ENCODE measurements around the gene SPOCK3. TPM values are rescaled to one million over a fixed set of nuclear protein-coding genes. Genes with fewer than 3 reads are reported as not detected.

SPOCK3 gene
- total and polyA plus RNA-seq, 2 donors (not counting 3 experiments of a cell fraction or from before 2014, with no cell fraction given) = 0.10 TPM; not detected in 1

DNA sequence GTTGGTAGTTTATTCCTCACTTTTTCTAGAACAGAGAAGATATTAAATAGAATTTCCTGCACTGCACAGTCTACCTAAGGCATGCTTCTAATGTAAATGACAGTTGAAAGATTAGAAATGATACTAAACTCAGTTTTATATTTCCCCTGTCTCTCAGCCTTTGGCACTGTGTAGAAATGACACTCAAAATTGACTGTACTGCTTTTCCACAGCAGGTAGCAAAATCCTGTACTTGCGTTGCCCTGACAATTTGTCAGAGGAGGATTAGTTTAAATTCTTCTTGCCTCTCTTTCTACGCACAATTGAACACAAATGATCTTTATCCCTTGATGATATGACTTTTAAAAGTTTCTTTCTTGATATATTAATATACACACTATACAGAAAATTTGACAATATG is 347.6 kb downstream of the SPOCK3 start:
- Histone ChIP-seq H3K27ac (ENCODE audit: insufficient read depth, low read depth, low read length) (no peak overlapping the region), H3K9ac (replicated peaks; ENCODE audit: extremely low read depth, insufficient read depth, low read length) (no peak overlapping the region), H3K4me3 (replicated peaks in 1 of 3; ENCODE audit: insufficient read depth in 1 of 3, low read depth in 1 of 3, low read length in 3 of 3) (no peak overlapping the region), H3K27me3 (ENCODE audit: control insufficient read depth in 2 of 2, insufficient read depth in 2 of 2, low read length in 2 of 2) (no peaks in the 10 kb centered on the region), H3K36me3 (ENCODE audit: control insufficient read depth in 2 of 2, extremely low read depth in 1 of 2, insufficient read depth in 2 of 2, low read length in 2 of 2) (no peaks in the 10 kb centered on the region), H3K4me2 (ENCODE audit: insufficient read depth, low read length) (no peak overlapping the region), H3K9me1 (replicated peaks; ENCODE audit: control insufficient read depth, extremely low read depth, insufficient read depth, low read length) (no peaks in the 10 kb centered on the region), H3K79me2 (ENCODE audit: control insufficient read depth, insufficient read depth, low read length) (no peaks in the 10 kb centered on the region), H4K20me1 (replicated peaks; ENCODE audit: control insufficient read depth, extremely low read depth, insufficient read depth, low read length) (no peaks in the 10 kb centered on the region), H3K9me3 (replicated peaks; ENCODE audit: control insufficient read depth, insufficient read depth, low read length) (no peaks in the 10 kb centered on the region), H3K4me1 (ENCODE audit: control insufficient read depth, extremely low read depth, insufficient read depth, low read length) (no peaks in the 10 kb centered on the region), H2AFZ (ENCODE audit: low read depth, low read length) (no peak overlapping the region)
- dilution Hi-C loops (cut with MboI; ENCODE audit: extremely low pct_ligation_motif_present, low sequenced_read_pairs) (no loop called here), intact Hi-C loops (cut with micrococcal nuclease) (no loop called here)
- CTCF ChIA-PET = no interaction called here
- FAIRE-seq (no peak), DNase-seq (ENCODE audit: low read depth, low spot score) (no peak)
- TF ChIP-seq EZH2 (IDR thresholded peaks at IDR 0.05; ENCODE audit: borderline replicate concordance, low read depth, low read length, severe bottlenecking) (no peak), JUN (IDR thresholded peaks at IDR 0.05; ENCODE audit: borderline replicate concordance, insufficient read depth, insufficient read length, low read depth) (no peak)
- TF ChIP-seq, protein P1, sequence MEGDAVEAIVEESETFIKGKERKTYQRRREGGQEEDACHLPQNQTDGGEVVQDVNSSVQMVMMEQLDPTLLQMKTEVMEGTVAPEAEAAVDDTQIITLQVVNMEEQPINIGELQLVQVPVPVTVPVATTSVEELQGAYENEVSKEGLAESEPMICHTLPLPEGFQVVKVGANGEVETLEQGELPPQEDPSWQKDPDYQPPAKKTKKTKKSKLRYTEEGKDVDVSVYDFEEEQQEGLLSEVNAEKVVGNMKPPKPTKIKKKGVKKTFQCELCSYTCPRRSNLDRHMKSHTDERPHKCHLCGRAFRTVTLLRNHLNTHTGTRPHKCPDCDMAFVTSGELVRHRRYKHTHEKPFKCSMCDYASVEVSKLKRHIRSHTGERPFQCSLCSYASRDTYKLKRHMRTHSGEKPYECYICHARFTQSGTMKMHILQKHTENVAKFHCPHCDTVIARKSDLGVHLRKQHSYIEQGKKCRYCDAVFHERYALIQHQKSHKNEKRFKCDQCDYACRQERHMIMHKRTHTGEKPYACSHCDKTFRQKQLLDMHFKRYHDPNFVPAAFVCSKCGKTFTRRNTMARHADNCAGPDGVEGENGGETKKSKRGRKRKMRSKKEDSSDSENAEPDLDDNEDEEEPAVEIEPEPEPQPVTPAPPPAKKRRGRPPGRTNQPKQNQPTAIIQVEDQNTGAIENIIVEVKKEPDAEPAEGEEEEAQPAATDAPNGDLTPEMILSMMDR (IDR thresholded peaks at IDR 0.05; ENCODE audit: extremely low read depth in 1 of 2, insufficient read depth in 1 of 2, low read depth in 1 of 2, low read length in 2 of 2) = no peak
- TF ChIP-seq, protein P2, sequence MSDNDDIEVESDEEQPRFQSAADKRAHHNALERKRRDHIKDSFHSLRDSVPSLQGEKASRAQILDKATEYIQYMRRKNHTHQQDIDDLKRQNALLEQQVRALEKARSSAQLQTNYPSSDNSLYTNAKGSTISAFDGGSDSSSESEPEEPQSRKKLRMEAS (IDR thresholded peaks at IDR 0.05; ENCODE audit: insufficient read depth, insufficient read length) = no peak
- POLR2A ChIA-PET = no interaction called here
- BruUV-seq (replicated peaks) = no TSS peak

DNA sequence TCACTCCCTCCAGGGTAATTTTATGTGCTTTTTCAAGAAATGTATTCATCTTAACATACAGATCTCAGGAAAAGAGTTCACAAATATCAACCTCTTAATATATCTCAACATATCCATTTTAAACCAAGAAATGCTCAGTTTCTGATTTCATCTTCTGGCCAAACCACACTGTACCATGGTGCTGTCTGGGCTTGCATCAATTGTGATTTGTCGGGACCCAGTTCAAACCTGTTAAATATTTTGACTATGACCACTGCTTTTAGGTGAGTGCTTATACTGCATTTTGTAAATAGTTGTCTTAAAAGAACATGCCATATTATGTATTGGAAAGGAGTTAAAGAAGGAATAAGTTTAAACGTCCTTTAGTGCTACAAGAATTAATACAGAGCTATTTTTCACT is 352.1 kb downstream of the SPOCK3 start:
- TF ChIP-seq, protein P2 (IDR thresholded peaks at IDR 0.05; ENCODE audit: insufficient read depth, insufficient read length) = no peak
- TF ChIP-seq MYC (IDR thresholded peaks at IDR 0.05; ENCODE audit: low read depth, low read length) (no peak), POLR2AphosphoS5 (IDR thresholded peaks at IDR 0.05; ENCODE audit: insufficient read depth, low read depth, low read length) (no peak), POLR2A (IDR thresholded peaks at IDR 0.05; ENCODE audit: low read depth, low read length) (no peak), EZH2 (IDR thresholded peaks at IDR 0.05; ENCODE audit: borderline replicate concordance, low read depth, low read length, severe bottlenecking) (no peak), JUN (IDR thresholded peaks at IDR 0.05; ENCODE audit: borderline replicate concordance, insufficient read depth, insufficient read length, low read depth) (no peak), GATA2 (IDR thresholded peaks at IDR 0.05; ENCODE audit: insufficient read depth, insufficient read length, low read depth, low read length) (no peak), FOS (IDR thresholded peaks at IDR 0.05; ENCODE audit: borderline replicate concordance, insufficient read depth, low read length) (no peak)
- TF ChIP-seq, protein P1 (IDR thresholded peaks at IDR 0.05; ENCODE audit: extremely low read depth in 1 of 2, insufficient read depth in 1 of 2, low read depth in 1 of 2, low read length in 2 of 2) = no peak
- CTCF ChIA-PET = no interaction called here

More for the DNA sequence above, 352.1 kb downstream of the SPOCK3 start:
- no peak overlapping the region for H3K4me2 ChIP-seq (ENCODE audit: insufficient read depth, low read length)
- no peaks in the 10 kb centered on the region for H3K9me1 ChIP-seq (replicated peaks; ENCODE audit: control insufficient read depth, extremely low read depth, insufficient read depth, low read length)
- dilution Hi-C loops (cut with MboI; ENCODE audit: extremely low pct_ligation_motif_present, low sequenced_read_pairs) = no loop called here
- no peaks in the 10 kb centered on the region for H4K20me1 ChIP-seq (replicated peaks; ENCODE audit: control insufficient read depth, extremely low read depth, insufficient read depth, low read length)
- no peaks in the 10 kb centered on the region for H3K36me3 ChIP-seq (ENCODE audit: control insufficient read depth in 2 of 2, extremely low read depth in 1 of 2, insufficient read depth in 2 of 2, low read length in 2 of 2)
- intact Hi-C loops (cut with micrococcal nuclease) = no loop called here
- no peak overlapping the region for H3K4me3 ChIP-seq (replicated peaks in 1 of 3; ENCODE audit: insufficient read depth in 1 of 3, low read depth in 1 of 3, low read length in 3 of 3)
- POLR2A ChIA-PET = no interaction called here
- no TSS peak for BruUV-seq (replicated peaks)
- no peaks in the 10 kb centered on the region for H3K9me3 ChIP-seq (replicated peaks; ENCODE audit: control insufficient read depth, insufficient read depth, low read length)
- no peaks in the 10 kb centered on the region for H3K4me1 ChIP-seq (ENCODE audit: control insufficient read depth, extremely low read depth, insufficient read depth, low read length)
- H3K27ac ChIP-seq (ENCODE audit: insufficient read depth, low read depth, low read length) = no peak overlapping the region
- H3K27me3 ChIP-seq (ENCODE audit: control insufficient read depth in 2 of 2, insufficient read depth in 2 of 2, low read length in 2 of 2) = no peaks in the 10 kb centered on the region
- no peak overlapping the region for H3K9ac ChIP-seq (replicated peaks; ENCODE audit: extremely low read depth, insufficient read depth, low read length)
- no peak overlapping the region for H2AFZ ChIP-seq (ENCODE audit: low read depth, low read length)
- H3K79me2 ChIP-seq (ENCODE audit: control insufficient read depth, insufficient read depth, low read length) = no peaks in the 10 kb centered on the region
- DNase-seq (ENCODE audit: low read depth, low spot score) = no peak
- no peak for FAIRE-seq
